GM11168 (cell line): ENCODE measurements around the gene IER5.
"Not testable (repeated sequence)": the region's sequence is repeated elsewhere in the genome, so short reads cannot be mapped to it uniquely, and the experiment has no call there.

Experiments used
- in situ Hi-C: fragments of 300-500 bp; cut with MboI; formaldehyde crosslinking; loops from one replicate; pipeline ENCODE4 v1.12.0; 2022; ENCODE audit warnings: low sequenced_read_pairs; ENCODE audit not compliant: unreplicated experiment

IER5 gene

GRCh38 chr1:181088079-181089016 lies at the start of gene IER5:
TSS of gene IER5 (plus strand) at chr1:181088700. CDS start at chr1:181088903, 203 bp downstream.
- in situ Hi-C loops, result no loop called here

GRCh38 chr1:181040284-181040865 lies 48.1 kb upstream of the IER5 start:
- in situ Hi-C loops, result loop anchor here (25.0 kb wide), 1 partner anchor 97 kb away; no protein-coding TSS in a partner anchor

- in situ Hi-C loops, result loop anchor here (25.0 kb wide), 1 partner anchor 94 kb away; no protein-coding TSS in a partner anchor
Measured at GRCh38 chr1:181043025-181043888, 45.2 kb upstream of the IER5 start.

GRCh38 chr1:181044449-181044966 lies 44.0 kb upstream of the IER5 start:
- in situ Hi-C loops, result loop anchor here (25.0 kb wide), 1 partner anchor 93 kb away; no protein-coding TSS in a partner anchor

GRCh38 chr1:181045946-181046345 lies 42.6 kb upstream of the IER5 start:
- in situ Hi-C loops, result loop anchor here (25.0 kb wide), 1 partner anchor 91 kb away; no protein-coding TSS in a partner anchor

GRCh38 chr1:181049378-181049777 lies 39.1 kb upstream of the IER5 start:
- in situ Hi-C loops, result loop anchor here (25.0 kb wide), 1 partner anchor 88 kb away; no protein-coding TSS in a partner anchor

GRCh38 chr1:181050922-181051321 lies 37.6 kb upstream of the IER5 start:
- in situ Hi-C loops, result no loop called here

- in situ Hi-C loops, result no loop called here
Measured at GRCh38 chr1:181056560-181056959, 31.9 kb upstream of the IER5 start.

GRCh38 chr1:181057079-181057478 lies 31.4 kb upstream of the IER5 start:
- in situ Hi-C loops, result no loop called here

GRCh38 chr1:181059435-181059834 lies 29.1 kb upstream of the IER5 start:
- in situ Hi-C loops, result no loop called here

GRCh38 chr1:181060066-181060465 lies 28.4 kb upstream of the IER5 start:
- in situ Hi-C loops, result no loop called here

- in situ Hi-C loops, result not testable (repeated sequence)
Measured at GRCh38 chr1:181060947-181061346, 27.6 kb upstream of the IER5 start.

GRCh38 chr1:181061487-181061886 lies 27.0 kb upstream of the IER5 start:
- in situ Hi-C loops, result no loop called here

- in situ Hi-C loops, result no loop called here
Measured at GRCh38 chr1:181061891-181062835, 26.3 kb upstream of the IER5 start.

- in situ Hi-C loops, result no loop called here
Measured at GRCh38 chr1:181062836-181063428, 25.6 kb upstream of the IER5 start.

- in situ Hi-C loops, result no loop called here
Measured at GRCh38 chr1:181064011-181064623, 24.4 kb upstream of the IER5 start.

GRCh38 chr1:181064702-181065101 lies 23.8 kb upstream of the IER5 start:
- in situ Hi-C loops, result no loop called here

GRCh38 chr1:181073638-181074037 lies 14.9 kb upstream of the IER5 start:
- in situ Hi-C loops, result no loop called here
